Stimulated activated CD4-positive, alpha-beta T cell treated with anti-CD3 and anti-CD28 coated beads, Interleukin-1b, Interleukin-23, amount 100 ng/mL, for 48 hours (primary cell): Measurements from ENCODE around the gene DNAJA3.

ENCODE experiments used
- DNase-seq: peaks from one replicate; pipeline ENCODE4 v3.0.0-alpha.2; 2020

Gene DNAJA3

GRCh38 chr16:4425378-4426020 is at the start of gene DNAJA3:
TSS of gene DNAJA3 (plus strand) at chr16:4425868. CDS start at chr16:4425882, 14 bp downstream.
- peak; percentile 91 for DNase-seq

DNA sequence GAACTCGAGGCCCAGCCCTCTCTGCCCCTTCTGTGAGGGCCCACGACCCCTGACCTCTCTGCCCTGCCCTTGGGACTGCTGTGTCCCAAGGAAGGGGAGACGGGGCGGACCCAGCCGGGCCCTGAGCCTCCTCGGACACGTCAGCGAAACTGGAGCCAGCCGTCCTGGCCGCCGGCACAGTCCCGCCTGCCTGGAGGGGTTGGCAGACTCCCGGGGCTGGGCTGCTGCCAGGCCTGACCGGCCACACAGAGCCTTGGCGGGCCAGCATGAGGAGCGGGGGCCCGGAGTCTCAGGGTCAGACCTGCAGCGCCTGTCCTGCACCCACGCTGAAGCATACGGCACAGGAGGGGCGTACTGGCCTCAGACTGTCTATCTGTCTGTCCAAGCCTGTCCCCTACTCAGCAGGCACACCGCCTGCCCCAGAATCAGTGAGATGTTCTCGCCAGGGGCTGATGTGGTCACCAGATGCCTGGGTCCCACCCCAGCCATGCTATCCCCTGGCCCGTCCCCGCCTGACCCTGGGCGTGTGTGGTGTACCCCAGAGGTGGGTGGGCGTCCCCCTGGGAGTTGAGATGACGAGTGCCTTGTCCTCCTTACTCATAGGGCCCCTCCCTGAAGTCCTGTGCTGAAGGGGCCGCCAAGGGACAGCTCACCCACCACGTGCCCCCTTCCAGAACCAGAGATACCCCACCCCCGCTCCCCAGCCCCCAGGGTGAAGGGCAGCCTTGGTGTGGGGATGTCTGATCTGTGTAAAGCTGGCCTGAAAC is 49.4 kb upstream of the DNAJA3 start:
- no peak for DNase-seq

DNA sequence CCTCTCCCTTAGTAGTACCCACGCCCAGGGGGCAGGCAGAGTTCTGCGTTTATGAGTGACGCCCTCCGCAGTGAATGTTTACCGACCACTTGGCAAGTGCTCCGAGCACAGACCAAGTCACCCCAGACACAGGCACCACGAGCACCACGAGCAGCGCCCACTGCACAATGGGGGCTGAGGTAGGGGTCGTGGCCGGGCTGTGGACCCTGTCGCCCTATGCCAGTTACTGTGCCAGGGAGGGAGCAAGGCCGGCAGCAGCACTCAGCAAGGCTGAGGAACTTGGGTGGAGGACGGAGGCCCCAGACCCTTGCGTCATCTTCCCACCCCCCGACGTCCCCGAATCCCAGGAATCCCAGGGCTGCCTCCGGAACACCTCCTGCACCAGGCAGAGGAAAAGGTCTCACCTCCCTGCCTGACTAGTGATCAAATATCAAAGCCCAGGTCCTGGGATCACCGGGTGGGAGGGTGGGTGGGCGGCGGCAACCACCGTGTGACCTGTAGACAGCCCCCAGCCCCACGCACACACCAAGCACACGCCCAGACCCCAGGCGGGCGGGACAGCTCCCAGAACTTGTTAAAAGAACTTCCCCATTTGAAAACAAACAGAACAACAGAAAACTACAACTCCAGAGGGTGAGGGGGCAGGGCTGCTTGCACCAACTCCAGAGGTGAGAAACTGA is 48.6 kb upstream of the DNAJA3 start:
- DNase-seq, result no peak

DNA sequence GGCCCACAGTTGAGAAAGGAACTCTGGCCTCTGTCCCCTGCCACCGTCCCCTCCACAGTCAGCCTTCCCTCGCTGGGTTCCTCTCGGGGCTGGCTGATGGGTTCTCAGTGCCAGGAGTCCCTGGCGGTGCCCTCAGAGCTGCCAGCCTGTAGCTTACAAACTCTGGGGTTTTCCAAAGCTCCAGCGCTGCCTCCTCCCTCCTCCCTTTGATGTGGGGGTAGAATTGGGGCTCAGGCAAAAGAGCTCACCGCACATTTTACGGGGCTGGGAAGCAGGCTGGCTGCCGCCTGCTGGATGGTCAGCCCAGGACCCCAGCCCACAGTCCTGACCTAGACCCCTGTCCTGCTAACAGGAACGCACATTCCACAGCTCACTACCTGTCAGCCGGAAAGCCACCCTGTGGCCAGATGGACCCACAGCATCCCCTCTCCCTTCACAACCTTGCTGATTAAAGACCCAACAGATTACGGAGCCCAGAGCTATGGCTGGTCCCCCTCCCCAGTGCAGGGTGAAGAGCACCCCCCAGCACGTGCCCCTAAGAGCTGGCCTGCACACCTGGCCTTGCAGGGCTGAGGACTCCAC is 48.0 kb upstream of the DNAJA3 start:
- no peak for DNase-seq

GRCh38 chr16:4378161-4378666 is 47.5 kb upstream of the DNAJA3 start:
- DNase-seq, result no peak

DNA sequence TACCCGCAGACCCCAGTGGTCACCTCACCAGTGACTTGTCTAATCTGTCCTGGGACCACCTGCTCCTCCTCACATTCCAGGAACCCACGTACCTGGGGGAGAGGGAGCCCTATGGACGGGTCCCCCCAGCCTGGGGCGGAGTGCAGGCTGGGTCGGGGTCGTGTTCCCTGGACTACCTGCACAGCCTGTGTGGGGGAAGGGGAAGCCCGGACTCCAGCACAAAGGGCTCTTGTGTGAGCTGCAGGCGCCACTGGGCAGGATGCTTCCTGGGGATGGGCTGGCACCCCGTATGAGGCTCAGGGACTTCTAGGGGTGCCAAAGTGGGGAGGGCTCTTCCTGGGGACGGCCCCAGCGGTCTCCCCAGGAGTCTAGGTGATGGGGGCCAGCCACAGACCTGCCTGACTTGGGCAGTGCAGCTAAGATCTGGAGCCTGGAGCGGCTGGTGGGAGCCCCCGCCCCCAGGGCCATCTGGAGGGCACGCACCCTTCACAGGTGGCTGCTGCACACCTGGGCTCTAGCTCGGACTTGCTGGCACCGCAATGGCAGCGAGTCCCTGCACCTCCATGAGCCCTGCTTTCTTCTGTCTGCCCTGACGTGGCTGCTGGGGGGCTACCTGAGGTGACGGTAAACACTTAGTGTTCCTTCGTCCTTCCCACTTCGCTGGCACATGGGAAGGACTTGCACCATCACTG is 46.5 kb upstream of the DNAJA3 start:
- no peak for DNase-seq

- no peak for DNase-seq
Observed at GRCh38 chr16:4380119-4381063, 45.3 kb upstream of the DNAJA3 start.

DNA sequence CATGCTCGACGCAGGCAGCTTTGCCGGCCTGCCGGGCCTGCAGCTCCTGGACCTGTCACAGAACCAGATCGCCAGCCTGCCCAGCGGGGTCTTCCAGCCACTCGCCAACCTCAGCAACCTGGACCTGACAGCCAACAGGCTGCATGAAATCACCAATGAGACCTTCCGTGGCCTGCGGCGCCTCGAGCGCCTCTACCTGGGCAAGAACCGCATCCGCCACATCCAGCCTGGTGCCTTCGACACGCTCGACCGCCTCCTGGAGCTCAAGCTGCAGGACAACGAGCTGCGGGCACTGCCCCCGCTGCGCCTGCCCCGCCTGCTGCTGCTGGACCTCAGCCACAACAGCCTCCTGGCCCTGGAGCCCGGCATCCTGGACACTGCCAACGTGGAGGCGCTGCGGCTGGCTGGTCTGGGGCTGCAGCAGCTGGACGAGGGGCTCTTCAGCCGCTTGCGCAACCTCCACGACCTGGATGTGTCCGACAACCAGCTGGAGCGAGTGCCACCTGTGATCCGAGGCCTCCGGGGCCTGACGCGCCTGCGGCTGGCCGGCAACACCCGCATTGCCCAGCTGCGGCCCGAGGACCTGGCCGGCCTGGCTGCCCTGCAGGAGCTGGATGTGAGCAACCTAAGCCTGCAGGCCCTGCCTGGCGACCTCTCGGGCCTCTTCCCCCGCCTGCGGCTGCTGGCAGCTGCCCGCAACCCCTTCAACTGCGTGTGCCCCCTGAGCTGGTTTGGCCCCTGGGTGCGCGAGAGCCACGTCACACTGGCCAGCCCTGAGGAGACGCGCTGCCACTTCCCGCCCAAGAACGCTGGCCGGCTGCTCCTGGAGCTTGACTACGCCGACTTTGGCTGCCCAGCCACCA is 44.4 kb upstream of the DNAJA3 start:
- DNase-seq, result no peak

- DNase-seq, result no peak
Observed at GRCh38 chr16:4381935-4382794, 43.5 kb upstream of the DNAJA3 start.

- DNase-seq, result no peak
Observed at GRCh38 chr16:4382795-4383357, 42.8 kb upstream of the DNAJA3 start.

- DNase-seq, result no peak
Observed at GRCh38 chr16:4383591-4384444, 41.9 kb upstream of the DNAJA3 start.

DNA sequence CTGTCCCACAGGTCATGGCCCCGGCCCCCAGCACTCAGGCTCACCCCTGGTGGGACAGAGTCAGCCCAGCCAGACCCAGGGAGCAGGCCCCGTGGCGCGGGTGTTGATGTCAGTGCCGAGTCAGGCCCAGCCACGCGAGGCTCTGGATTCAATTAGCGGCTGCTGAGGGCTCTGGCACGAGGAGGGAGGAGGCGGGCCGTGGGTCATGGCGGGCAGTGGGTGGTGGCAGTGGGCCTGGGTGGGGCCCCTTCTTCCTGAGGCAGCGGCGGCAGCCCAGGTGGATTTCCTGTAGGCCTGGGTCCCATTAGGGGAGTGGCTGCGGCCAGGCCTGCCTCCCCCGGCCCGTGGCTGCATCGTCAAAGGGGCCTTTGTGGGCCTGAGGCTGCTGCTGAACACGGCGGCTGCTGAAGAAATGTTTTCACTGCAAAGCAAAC is 41.1 kb upstream of the DNAJA3 start:
- DNase-seq, result no peak

DNA sequence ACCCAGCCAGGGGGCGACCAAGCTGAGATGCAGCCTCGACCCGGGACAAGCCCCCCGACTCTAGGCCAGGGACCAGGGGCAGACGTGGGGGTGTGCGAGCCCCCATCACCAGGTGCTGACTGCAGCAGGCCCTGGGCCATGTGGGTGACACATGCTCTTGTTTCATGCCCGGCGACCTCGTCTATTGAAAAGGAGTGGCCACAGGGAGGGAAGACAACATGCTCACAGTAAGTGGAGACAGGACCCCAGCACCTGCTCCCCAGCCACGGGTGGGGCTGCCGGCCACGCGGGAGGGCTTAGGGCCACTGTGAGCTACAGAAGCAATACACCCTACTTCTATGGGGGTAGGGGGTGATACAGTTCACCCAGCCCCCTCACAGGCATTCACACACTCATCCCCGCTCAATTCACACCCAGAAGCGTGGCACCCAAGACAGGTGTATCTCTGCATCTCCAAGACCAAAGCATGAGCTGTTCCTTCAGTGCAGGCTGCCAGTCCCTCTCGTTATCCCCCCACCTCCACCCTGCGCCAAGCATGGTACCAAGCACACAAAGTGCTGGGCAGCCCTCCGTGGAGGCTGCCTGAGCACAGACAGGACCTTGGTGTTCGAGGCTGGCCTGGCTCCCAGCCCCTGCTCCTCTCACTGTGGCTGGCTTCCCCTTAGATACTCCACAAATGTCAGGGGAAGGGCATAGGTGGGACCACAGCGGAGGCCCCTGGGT is 40.4 kb upstream of the DNAJA3 start:
- DNase-seq, result no peak

- no peak for DNase-seq
Observed at GRCh38 chr16:4385789-4386450, 39.7 kb upstream of the DNAJA3 start.

DNA sequence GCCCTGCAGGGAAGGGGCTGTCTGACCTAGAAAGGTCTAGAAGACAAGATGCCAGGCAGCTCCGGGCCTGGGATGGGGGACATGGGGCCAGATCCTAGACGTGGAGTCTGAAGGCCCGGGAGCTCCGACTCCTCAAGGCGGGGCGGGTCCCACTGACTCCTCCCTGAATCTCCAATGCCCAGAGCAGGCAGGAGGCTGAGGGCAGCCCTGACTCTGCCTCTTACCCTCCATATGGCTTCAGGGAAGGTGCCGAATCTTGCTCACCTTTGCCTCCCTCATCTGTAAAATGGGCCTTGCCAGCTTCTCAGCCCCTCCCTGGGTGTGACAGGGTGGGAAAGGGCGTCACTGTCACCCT is 39.2 kb upstream of the DNAJA3 start:
- DNase-seq, result no peak

- no peak for DNase-seq
Observed at GRCh38 chr16:4386951-4387565, 38.6 kb upstream of the DNAJA3 start.

- DNase-seq, result no peak
Observed at GRCh38 chr16:4387781-4388180, 37.9 kb upstream of the DNAJA3 start.
